SK-N-SH (cell line): ENCODE measurements around the gene NEGR1.

Source experiments
- CTCF ChIP-seq: fragments of 200-600 bp; sonication (generic); IDR thresholded peaks from 2 replicates; pipeline ENCODE4 v1.6.1; 2017; ENCODE audit warnings: antibody characterized with exemption, mild to moderate bottlenecking, moderate library complexity
- GABPA ChIP-seq: IDR thresholded peaks from 2 replicates; pipeline ENCODE4 v1.4.0; 2012; ENCODE audit warnings: low read depth, mild to moderate bottlenecking
- POLR2AphosphoS5 ChIP-seq: IDR thresholded peaks from 2 replicates; pipeline ENCODE4 v1.6.1; 2012; ENCODE audit warnings: low read depth, low read length
- YY1 ChIP-seq: IDR thresholded peaks from 2 replicates; pipeline ENCODE4 v1.4.0; 2012; ENCODE audit warnings: low read depth, mild to moderate bottlenecking

- TF ChIP-seq CTCF (no peak), POLR2AphosphoS5 (no peak), GABPA (no peak), YY1 (no peak)
Measured at GRCh38 chr1:72018562-72018961, 263.8 kb downstream of the NEGR1 start.
